Heart left ventricle (tissue), 13 donors: Measurements from ENCODE around the gene G6PD.

ENCODE experiments used
- CTCF ChIP-seq, 12 donors: fragments of 200-600 bp; sonication (generic) in 4 of 12; IDR thresholded peaks; one replicate each; pipeline versions ENCODE4 v1.5.0 to v1.8.0; 2018 to 2022; ENCODE audit warnings: antibody characterized with exemption in 12 of 12, mild to moderate bottlenecking in 5 of 12
- POLR2A ChIP-seq, 2 donors: fragments of 450-650 bp; IDR thresholded peaks; one replicate each; pipeline ENCODE4 v1.6.1; 2017; ENCODE audit warnings: antibody characterized with exemption in 2 of 2, mild to moderate bottlenecking in 2 of 2, moderate library complexity in 2 of 2
- donor health status: ischemic (EF 13 %, LVEDD 7.1; RV severe dilation, severe dysfunction).
- donor health status: DM: no; HTN: yes; CAD: no.
- donor health status: DM: no; HTN: no; CAD: no.
- donor health status: ischemic (EF 25% LVEDD 6.9; RV normal size, moderate dysfunction).
- donor health status: ischemic (EF 25% LVEDD 5.7; RV mildly dilated, moderate dysfunction).
- donor health status: ischemic (EF 35%, LVEDD 5.7; RV mildly dilated, moderate dysfunction).
- donor health status: nonischemic (EF 11% LVEDD 7.7; RV severe dilation, severe dysfunction).
- donor health status: DM: yes; HTN: yes; CAD: no.
- donor health status: PGD.
- donor health status: ischemic (EF 29% LVEDD 5.4; RV normal size, mild dysfunction).
- donor health status: nonischemic (EF 23%, LVEDD 6.1; RV moderate dilation, normal function).

DNA sequence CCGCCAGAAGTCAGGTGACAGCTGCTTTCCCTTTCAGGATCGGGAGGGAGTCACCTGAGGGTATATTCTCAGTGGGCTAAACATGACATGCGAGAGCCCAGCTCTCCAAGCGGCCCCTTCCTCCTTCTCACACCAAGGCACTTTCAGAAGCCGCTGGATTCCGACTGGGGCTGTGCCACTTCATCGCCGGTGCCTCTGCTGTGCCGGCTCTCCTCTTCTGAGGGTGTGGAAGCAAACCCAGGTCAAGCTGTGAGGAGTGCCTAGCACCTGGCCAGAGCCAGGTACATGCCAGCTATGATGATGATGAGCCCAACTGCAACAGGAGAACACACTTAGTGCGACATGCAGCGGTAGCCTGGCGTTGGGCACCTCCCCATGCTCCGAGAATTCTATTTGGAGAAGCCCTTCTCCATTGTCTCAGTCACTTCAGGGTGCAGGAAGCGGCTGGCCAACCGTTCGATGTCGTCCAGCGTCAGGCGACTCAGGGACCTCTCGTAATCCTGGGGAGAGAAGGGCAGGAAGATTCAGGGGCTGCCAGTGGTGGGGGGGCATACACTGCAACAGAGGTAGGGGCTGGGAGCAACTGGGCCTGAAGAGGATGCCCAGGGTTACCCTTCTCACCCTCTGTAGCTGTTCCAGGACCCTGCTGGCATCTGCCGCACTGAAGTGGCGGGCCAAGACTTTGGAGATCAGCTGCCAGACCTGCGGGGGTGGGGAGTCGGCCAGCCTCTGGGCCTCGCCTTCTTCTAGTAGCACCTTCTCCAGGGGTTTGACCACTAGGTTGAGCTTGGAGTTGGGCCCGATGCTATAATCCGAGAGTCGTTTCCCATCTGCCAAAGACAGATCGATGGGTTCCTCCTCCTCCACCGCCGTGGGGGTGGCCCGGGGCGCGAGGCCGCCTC lies 61.2 kb downstream of the G6PD start:
- TF ChIP-seq CTCF (IDR thresholded peaks at IDR 0.05) (no peak), POLR2A (IDR thresholded peaks at IDR 0.05) (no peak)
